GM12865 (cell line): ENCODE measurements around the gene TXNRD1.
"Not testable (repeated sequence)": the region's sequence is repeated elsewhere in the genome, so short reads cannot be mapped to it uniquely, and the experiment has no call there.

Experiments used
- DNase-seq: peaks from one replicate; pipeline ENCODE4 v3.0.0; 2010; ENCODE audit warnings: low read depth
- H3K4me3 ChIP-seq: 2 replicates; pipeline ENCODE4 v1.5.1; 2011; ENCODE audit warnings: mild to moderate bottlenecking, low read depth, low read length, control low read depth
- TF ChIP-seq, protein P1 (sequence below): IDR thresholded peaks from 2 replicates; pipeline ENCODE4 v1.5.1; 2011; ENCODE audit warnings: low read length, control low read depth, low read depth, inconsistent platforms; ENCODE audit not compliant: insufficient read depth; ENCODE audit errors: missing control alignments

Gene TXNRD1

DNA sequence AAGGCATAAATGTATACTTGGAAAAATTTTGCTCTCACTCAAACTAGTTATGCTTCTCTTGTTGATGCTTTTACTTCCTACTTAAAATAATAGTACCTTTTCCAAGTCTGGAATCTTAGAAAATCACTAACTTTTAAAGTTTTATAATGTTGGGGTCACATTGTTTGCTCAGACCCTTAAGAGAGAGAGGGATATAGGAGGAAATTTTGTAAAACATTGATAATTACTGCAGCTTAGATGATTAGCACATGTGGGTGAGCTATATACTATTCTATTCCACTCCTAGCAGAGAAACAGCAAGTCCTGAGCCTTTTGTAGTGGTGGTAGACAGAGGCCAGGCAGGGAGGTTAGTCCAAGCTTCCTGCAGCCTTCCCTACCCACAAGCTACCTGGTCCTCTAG, 101.4 kb downstream of the TXNRD1 start:
- DNase-seq = no peak
- no peak overlapping the region for H3K4me3 ChIP-seq
- TF ChIP-seq, protein P1, sequence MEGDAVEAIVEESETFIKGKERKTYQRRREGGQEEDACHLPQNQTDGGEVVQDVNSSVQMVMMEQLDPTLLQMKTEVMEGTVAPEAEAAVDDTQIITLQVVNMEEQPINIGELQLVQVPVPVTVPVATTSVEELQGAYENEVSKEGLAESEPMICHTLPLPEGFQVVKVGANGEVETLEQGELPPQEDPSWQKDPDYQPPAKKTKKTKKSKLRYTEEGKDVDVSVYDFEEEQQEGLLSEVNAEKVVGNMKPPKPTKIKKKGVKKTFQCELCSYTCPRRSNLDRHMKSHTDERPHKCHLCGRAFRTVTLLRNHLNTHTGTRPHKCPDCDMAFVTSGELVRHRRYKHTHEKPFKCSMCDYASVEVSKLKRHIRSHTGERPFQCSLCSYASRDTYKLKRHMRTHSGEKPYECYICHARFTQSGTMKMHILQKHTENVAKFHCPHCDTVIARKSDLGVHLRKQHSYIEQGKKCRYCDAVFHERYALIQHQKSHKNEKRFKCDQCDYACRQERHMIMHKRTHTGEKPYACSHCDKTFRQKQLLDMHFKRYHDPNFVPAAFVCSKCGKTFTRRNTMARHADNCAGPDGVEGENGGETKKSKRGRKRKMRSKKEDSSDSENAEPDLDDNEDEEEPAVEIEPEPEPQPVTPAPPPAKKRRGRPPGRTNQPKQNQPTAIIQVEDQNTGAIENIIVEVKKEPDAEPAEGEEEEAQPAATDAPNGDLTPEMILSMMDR = no peak

- no peak for DNase-seq
Observed at GRCh38 chr12:104317538-104318210, 102.1 kb downstream of the TXNRD1 start.

DNA sequence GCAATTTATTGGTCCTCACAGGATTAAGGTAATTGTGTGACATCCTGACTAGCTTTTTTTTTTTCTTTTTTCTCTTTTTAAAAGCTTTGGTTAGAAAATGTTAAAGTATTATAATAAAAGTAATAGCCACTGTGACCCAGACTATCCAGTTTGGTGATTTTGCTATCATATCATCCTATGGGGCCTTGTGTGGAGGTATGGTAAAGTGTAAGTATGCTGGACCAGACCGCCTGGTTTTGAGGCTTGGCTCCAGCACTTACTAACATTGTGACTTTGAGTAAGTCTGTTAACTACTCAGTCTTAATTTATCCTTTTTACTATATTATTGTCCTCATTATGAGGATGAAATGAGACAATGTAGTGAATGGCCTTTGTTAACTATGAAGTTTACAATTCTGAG, 103.4 kb downstream of the TXNRD1 start:
- no peak overlapping the region for H3K4me3 ChIP-seq
- DNase-seq = no peak
- TF ChIP-seq, protein P1 = no peak

More at GRCh38 chr12:104317538-104318210, 102.1 kb downstream of the TXNRD1 start:
- TF ChIP-seq, protein P1 = no peak
- H3K4me3 ChIP-seq = no peak overlapping the region

GRCh38 chr12:104319918-104320626, 104.5 kb downstream of the TXNRD1 start:
- no peak overlapping the region for H3K4me3 ChIP-seq
- TF ChIP-seq, protein P1 = no peak
- DNase-seq = no peak

DNA sequence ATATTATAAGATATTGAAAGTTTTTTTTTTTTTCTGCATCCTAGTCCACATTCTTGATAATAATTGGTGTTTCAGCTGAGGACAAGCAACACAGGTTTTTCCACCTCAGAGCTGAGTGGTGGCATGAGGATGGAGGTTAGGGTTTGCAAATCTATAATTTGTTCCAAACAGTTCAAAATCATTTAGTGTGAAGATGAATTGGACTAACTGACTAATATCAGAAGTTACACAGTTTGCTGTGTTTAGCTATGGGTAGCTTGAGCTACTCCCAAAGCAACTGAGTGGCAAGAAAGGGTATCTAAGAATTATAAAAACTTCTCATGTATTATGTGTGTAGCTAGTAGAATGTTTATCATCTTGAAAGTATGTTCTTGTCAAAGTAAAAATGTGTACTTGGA, 105.0 kb downstream of the TXNRD1 start:
- no peak for DNase-seq
- no peak overlapping the region for H3K4me3 ChIP-seq
- TF ChIP-seq, protein P1 = no peak

DNA sequence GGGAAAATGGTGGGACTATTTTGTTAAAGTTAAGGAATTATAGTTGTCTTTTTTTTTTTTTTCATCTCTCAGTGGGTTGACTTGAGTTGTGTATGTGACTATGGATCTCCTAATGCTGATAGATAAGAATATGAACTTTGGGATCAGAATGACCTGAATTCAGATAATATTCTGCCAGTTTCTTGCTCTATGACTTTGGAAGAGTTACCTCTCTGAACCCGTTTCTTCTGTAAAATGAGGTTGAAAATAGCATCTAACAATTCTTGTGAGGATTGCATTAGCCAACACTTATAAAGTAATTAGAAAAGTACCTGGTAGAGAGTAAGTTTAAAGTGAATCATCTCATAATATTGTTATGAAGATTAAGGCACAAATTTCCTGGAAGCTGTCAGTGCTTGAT, 106.4 kb downstream of the TXNRD1 start:
- TF ChIP-seq, protein P1 = no peak
- H3K4me3 ChIP-seq = no peak overlapping the region
- no peak for DNase-seq

DNA sequence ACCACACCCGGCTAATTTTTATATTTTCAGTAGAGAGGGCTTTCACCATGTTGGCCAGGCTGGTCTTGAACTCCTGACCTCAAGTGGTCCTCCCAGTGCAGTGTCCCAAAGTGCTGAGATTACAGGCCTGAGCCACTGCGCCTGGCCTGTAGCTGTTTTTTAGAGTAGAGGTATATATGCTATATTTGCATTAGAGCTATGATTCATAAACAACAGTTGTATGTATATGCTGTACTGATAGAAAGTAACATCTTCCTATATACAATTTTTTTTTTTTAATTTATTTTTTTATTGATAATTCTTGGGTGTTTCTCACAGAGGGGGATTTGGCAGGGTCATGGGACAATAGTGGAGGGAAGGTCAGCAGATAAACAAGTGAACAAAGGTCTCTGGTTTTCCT, 107.0 kb downstream of the TXNRD1 start:
- not testable (repeated sequence) for H3K4me3 ChIP-seq, DNase-seq
